Mammary epithelial cell (primary cell): Measurements from ENCODE around the gene GNG3.

Source experiments
- CTCF ChIP-seq, 2 donors: IDR thresholded peaks in 1 of 2; conservative IDR thresholded peaks in 1 of 2; 2 replicates each; pipeline ENCODE4 v1.5.1; 2011 to 2012; ENCODE audit warnings: inconsistent platforms in 2 of 2, low read length in 2 of 2, mild to moderate bottlenecking in 2 of 2, control low read depth in 1 of 2, low read depth in 1 of 2; ENCODE audit not compliant: insufficient read depth in 1 of 2; ENCODE audit errors: extremely low read depth in 1 of 2
- EZH2 ChIP-seq: IDR thresholded peaks from 2 replicates; pipeline ENCODE4 v1.6.1; 2012; ENCODE audit warnings: low read length, inconsistent platforms, borderline replicate concordance

DNA sequence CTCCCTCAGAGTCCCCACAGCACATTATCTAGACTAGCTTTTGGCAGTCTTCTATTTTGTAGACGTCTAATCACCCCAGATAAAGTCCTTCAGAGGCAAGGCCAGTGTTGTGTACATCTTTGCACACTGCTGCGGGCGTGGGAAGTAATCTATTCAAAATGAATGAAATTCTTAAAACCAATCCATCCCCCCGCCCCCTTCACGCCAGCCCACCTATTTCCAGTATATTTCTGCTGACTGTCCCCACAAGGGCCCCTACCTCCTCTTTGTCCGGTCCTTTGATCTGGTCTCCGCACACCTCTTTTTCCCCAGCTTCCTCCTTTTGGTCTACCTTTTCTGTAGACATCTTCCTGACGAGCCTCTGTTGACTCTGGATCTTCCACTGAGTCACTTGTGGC lies 627 bp upstream of the GNG3 start:
- TF ChIP-seq EZH2 (no peak), CTCF (conservative IDR thresholded peaks at IDR 0.05 in 1 of 2, IDR thresholded peaks at IDR 0.05 in 1 of 2; ENCODE audit: extremely low read depth in 1 of 2, insufficient read depth in 1 of 2, low read depth in 1 of 2, low read length in 2 of 2) (no peak)
